Nephron (organoid): Measurements from ENCODE around the gene PTPRG.

Experiments used
- H3K27ac Mint-ChIP-seq, 3 experiments: 2 replicates each; pipeline ENCODE4 v1.8.0; 2020; ENCODE audit warnings: mixed read lengths in 3 of 3, mild to moderate bottlenecking in 2 of 3, moderate library complexity in 1 of 3
- H3K27me3 Mint-ChIP-seq: 2 replicates; pipeline ENCODE4 v1.8.0; 2021; ENCODE audit warnings: low read depth, mild to moderate bottlenecking, moderate library complexity, mixed read lengths
- H3K36me3 Mint-ChIP-seq: 2 replicates; pipeline ENCODE4 v1.8.0; 2020; ENCODE audit warnings: low read depth, mixed read lengths
- H3K4me1 Mint-ChIP-seq: 2 replicates; pipeline ENCODE4 v1.8.0; 2020; ENCODE audit warnings: mixed read lengths
- H3K4me3 Mint-ChIP-seq, 3 experiments: 2 replicates each; pipeline ENCODE4 v1.8.0; 2020; ENCODE audit warnings: mild to moderate bottlenecking in 3 of 3, mixed read lengths in 3 of 3, moderate library complexity in 2 of 3
- H3K9me3 Mint-ChIP-seq: 2 replicates; pipeline ENCODE4 v1.8.0; 2020; ENCODE audit warnings: mixed read lengths
- TF ChIP-seq, protein P1 (sequence below), 3 experiments: fragments of 200-600 bp; sonication (generic); IDR thresholded peaks; one replicate each; pipeline ENCODE4 v1.5.0; 2021; ENCODE audit warnings: antibody characterized with exemption in 3 of 3; ENCODE audit not compliant: unreplicated experiment in 3 of 3

PTPRG gene

DNA sequence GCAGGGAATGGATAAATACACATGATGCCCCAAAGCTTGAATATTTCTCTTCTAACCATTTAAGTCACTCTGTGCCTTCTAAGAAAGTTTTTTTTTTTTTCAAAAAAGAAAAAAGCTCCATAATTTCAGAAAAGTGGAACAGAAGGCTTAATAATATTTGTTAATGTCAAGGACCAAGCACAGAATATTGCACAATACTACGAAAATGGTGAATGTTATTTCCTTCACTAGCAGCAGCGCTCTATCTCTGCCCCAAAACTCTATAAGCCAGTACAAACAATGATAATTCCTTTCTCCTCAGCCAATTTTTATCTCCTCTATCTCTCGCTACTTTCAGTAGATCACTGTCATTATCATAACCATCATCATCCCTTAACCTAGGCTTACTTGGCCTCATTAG lies 739.2 kb downstream of the PTPRG start:
- no peak overlapping the region for H3K4me3 Mint-ChIP-seq
- no peaks in the 10 kb centered on the region for H3K4me1 Mint-ChIP-seq
- H3K36me3 Mint-ChIP-seq = peaks cover 40% of the 10 kb centered on the region
- no peak overlapping the region for H3K27ac Mint-ChIP-seq
- TF ChIP-seq, protein P1, sequence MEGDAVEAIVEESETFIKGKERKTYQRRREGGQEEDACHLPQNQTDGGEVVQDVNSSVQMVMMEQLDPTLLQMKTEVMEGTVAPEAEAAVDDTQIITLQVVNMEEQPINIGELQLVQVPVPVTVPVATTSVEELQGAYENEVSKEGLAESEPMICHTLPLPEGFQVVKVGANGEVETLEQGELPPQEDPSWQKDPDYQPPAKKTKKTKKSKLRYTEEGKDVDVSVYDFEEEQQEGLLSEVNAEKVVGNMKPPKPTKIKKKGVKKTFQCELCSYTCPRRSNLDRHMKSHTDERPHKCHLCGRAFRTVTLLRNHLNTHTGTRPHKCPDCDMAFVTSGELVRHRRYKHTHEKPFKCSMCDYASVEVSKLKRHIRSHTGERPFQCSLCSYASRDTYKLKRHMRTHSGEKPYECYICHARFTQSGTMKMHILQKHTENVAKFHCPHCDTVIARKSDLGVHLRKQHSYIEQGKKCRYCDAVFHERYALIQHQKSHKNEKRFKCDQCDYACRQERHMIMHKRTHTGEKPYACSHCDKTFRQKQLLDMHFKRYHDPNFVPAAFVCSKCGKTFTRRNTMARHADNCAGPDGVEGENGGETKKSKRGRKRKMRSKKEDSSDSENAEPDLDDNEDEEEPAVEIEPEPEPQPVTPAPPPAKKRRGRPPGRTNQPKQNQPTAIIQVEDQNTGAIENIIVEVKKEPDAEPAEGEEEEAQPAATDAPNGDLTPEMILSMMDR (IDR thresholded peaks at IDR 0.05; ENCODE audit: unreplicated experiment in 3 of 3) = no peak
- H3K9me3 Mint-ChIP-seq = peaks cover 16% of the 10 kb centered on the region
- no peaks in the 10 kb centered on the region for H3K27me3 Mint-ChIP-seq

DNA sequence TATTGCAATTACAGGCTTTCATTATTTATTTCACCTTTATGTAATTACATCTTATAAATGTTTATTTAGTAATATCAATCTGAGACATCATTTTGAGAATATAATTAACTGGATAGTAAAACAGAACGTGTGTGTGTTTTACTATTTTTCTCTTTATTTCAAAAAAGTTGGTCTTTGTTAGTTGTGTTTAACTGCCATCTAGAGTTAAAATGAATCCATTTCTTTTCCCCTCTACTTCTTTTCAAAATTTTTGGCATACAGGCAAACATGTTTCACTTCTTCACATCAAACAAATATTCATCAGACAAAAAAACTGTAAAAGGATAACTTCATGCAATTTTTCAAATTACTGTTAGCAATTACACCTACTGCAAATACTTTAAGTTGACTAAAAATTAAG lies 750.8 kb downstream of the PTPRG start:
- H3K36me3 Mint-ChIP-seq = no peaks in the 10 kb centered on the region
- no peaks in the 10 kb centered on the region for H3K27me3 Mint-ChIP-seq
- no peaks in the 10 kb centered on the region for H3K9me3 Mint-ChIP-seq
- H3K4me3 Mint-ChIP-seq = no peak overlapping the region
- H3K27ac Mint-ChIP-seq = no peak overlapping the region
- TF ChIP-seq, protein P1 (IDR thresholded peaks at IDR 0.05; ENCODE audit: unreplicated experiment in 3 of 3) = no peak
- no peaks in the 10 kb centered on the region for H3K4me1 Mint-ChIP-seq

DNA sequence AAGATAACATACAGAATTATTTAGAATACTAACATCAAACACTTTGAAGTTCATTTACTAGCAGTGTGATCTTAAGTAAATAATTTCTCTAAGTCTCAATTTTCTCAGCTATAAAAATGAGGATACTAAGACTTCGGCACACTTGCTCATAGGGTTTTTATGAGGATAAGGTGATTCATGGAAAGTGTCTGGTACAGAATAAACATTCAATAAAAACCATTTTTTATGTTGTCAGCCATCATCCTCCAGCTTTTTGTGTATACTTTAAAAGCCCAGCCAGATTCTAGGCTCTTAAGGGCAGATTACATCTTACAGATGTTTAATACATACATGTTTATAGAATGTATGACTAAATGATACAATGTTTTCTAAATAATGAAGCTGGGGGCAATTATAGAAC lies 755.2 kb downstream of the PTPRG start:
- peaks cover 4% of the 10 kb centered on the region for H3K36me3 Mint-ChIP-seq
- peaks cover 4% of the 10 kb centered on the region for H3K4me1 Mint-ChIP-seq
- H3K4me3 Mint-ChIP-seq = no peak overlapping the region
- TF ChIP-seq, protein P1 (IDR thresholded peaks at IDR 0.05; ENCODE audit: unreplicated experiment in 3 of 3) = no peak
- peaks cover 2% of the 10 kb centered on the region for H3K9me3 Mint-ChIP-seq
- H3K27me3 Mint-ChIP-seq = no peaks in the 10 kb centered on the region
- no peak overlapping the region for H3K27ac Mint-ChIP-seq

DNA sequence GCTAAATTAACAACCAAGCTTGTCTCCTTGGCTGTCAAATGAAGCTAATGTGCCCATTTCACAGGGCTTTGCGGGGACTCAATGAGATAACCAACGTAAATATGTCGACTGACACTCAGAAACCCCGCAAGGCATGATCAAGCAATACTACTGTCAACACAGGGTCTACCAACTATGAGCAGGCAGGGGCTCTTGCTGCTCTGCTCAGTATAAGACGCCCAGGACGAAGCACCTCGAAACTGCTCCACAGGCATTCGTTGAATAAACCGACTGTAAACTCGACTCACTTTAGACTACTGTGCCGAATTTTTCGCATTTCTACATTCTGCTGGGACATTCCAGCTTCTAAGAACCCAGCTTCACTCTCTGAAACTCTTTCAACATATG lies 757.0 kb downstream of the PTPRG start:
- Mint-ChIP-seq H3K4me1 (peaks cover 4% of the 10 kb centered on the region), H3K27ac (peak overlapping the region; percentile 38 to 82 (median 74)), H3K27me3 (no peaks in the 10 kb centered on the region), H3K4me3 (peak overlapping the region; percentile 97 to 99 (median 99)), H3K36me3 (peaks cover 4% of the 10 kb centered on the region), H3K9me3 (peaks cover 2% of the 10 kb centered on the region)
- TF ChIP-seq, protein P1 (IDR thresholded peaks at IDR 0.05; ENCODE audit: unreplicated experiment in 3 of 3) = no peak

DNA sequence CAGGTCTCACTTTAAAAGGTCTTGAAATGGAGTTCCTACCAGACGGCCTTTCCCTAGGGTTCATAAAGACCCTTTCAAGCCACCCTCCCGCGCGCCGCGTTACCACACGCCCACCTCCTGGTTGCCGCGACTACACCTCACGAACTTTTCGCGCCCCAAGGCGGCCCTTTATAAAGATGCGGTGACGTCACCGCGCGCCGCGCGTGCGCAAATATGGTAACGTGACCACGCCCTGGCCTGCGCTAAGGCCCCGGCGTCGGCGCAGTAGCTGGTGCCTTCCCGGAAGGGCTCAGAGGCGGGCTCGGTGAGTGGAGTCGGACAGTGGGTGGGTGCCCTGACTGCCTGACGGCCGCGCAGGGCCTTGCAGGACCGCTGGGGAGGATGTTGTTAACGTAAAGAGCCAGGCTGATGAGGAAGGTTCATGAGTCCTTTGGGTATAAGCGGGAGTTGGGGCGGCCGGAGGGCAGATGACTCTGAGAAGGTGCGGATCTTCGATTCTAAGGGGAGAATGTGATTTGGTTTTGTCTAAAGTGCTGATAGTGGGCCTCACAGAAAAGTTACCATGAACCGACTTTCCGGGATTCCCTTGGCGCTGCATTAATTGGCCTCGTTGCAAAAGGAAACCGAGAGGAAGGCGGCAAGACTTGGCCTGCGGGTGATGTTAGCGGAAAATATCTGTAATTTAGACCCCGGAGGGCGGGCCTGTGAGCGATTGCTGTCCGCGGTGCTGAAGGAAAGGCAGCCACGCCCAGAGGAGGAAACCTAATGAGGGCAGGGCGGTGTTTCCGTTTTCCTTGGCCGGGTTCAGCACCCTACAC lies 757.6 kb downstream of the PTPRG start:
- peak overlapping the region; percentile 38 to 82 (median 74) for H3K27ac Mint-ChIP-seq
- H3K4me3 Mint-ChIP-seq = peak overlapping the region; percentile 97 to 99 (median 99)
- H3K9me3 Mint-ChIP-seq = peaks cover 2% of the 10 kb centered on the region
- H3K27me3 Mint-ChIP-seq = no peaks in the 10 kb centered on the region
- TF ChIP-seq, protein P1 (IDR thresholded peaks at IDR 0.05; ENCODE audit: unreplicated experiment in 3 of 3) = no peak
- peaks cover 4% of the 10 kb centered on the region for H3K36me3 Mint-ChIP-seq
- H3K4me1 Mint-ChIP-seq = peaks cover 4% of the 10 kb centered on the region
